Tongue (tissue), 2 donors: ENCODE results near the gene ZFHX2. TPM values are rescaled to one million over a fixed set of nuclear protein-coding genes. Genes with fewer than 3 reads are reported as not detected.
A peak's percentile ranks its signal among the peaks of the same experiment; 100 is the strongest.
"Not testable (repeated sequence)": the region's sequence is repeated elsewhere in the genome, so short reads cannot be mapped to it uniquely, and the experiment has no call there.

ENCODE experiments used
- DNase-seq: peaks from one replicate; pipeline ENCODE4 v3.0.0-alpha.2; 2015
- total RNA-seq: library from RNA; depleted of rRNA; stranded (reverse); fragments of >200 nt; gene quantifications from one replicate; pipeline ENCODE4 v1.2.3, GENCODE V29; 2014

ZFHX2 gene
- total RNA-seq, 1 donor from 2014 or later = 0.31 TPM

GRCh38 chr14:23539248-23540140, 12.1 kb downstream of the ZFHX2 start:
- DNase-seq = peak; percentile 68

DNA sequence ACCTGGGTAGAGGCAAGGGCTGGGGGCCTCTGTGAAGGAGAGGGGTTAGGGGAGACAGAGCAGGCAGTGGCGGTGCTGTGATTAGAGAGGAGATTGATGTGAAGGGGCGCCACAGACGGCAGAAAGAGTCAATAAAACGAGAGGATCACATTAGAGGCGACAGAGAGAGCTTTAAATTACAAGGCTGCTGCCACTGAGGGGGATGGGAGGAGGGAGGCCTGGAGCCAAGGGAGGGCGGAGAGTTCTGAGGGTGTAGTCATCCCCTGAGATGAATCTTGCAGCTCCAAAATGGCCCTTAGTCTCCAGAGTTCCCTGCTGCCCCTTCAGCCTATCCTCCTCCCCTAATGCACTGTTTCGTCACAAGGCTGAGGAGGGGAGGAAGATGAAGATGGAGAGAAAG, 12.8 kb downstream of the ZFHX2 start:
- DNase-seq = no peak

DNA sequence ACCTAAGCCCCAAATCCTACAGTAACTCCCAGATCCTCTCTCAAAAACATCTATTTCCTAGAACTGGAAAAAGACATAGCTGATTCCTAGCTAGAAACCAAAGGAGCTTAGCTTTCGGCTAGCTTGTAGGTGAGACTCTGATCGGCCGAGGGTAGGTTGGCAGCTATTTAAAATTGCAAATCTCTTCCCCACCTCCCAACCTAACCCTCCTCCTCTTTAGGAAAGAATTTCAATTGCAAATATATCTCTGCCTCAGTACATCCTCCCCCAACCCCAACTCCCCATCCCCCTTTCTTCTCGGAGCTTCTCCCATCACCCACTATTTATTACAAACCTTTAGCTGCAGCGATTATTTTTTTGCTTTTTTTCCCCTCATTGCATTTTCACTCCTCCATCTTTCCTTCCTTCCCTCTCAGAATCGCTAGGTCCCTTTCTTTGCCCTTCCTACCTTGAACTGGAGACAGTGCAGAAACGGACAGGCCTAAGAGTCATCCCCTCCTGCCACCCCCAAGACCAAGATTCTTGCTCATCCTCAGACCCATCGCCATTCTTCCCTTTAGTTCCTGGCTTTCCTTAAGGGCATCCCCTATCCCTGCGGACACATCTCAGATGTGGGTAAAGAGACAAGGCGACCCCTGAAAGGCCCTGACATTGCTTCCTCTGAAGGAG, 13.4 kb downstream of the ZFHX2 start:
- DNase-seq = no peak

DNA sequence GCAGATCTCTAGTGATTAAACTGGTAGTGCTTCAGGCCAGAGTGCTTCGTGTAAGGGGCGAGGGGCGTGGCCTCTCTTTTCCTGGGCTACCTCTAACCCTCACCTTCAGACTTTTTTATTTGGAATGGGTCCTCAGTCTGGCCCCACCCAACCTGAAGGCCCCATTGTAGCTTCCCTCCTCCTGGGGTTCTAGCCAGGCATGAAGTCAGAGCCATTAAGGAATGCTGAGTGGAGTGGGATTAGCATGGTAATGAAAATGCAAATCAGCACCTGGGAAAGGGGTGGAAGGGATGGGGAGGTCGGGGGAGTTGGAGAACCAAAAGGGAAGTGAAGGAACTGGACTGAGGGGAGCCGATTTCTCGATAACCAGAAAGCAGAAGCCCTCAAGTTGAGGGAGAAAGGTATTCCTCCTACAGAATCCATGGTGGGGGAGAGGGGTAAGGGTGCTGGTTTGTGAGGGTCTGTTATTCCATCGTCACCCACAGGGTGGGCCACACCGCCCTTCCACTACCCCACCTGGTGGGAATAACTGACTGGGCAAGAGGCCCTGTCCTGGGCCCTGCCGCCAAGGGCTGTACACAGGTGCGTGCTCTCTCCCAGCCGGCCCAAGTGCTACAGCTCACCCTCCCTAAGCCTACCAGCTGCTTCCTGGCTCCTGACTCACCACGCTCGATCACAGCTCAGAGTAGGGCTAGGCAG, 14.1 kb downstream of the ZFHX2 start:
- DNase-seq = no peak

DNA sequence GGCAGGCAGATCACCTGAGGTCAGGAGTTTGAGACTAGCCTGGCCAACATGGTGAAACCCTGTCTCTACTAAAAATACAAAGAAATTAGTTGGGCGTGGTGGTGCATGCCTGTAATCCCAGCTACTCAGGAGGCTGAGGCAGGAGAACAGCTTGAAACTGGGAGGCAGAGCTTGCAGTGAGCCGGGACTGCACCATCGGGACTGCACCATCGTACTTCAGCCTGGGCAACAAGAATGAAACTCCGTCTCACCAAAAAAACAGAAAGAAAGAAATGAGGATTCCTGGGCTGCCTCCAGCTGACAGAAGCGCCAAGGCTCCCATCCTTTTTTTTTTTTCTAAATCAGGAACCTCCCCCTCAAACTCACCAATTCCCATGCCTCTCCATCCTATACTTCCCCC, 14.7 kb downstream of the ZFHX2 start:
- DNase-seq = not testable (repeated sequence)

DNA sequence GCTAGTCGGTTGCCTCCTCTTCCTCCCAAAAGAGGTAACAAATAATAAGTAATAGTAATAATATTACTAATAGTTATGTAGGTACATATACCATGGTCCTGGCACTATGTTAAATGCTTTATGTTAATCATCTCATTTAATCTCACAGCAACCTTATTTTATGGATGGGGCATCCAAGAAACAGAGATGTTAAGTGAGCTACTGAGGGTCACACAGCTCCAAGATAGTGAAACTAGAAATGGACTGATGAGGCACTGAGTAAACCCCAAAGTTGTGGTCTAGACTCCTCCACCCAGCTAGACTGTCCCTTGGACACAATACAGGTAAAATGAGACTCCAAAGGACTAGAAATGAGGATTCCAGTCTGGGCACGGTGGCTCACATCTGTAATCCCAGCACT, 15.1 kb downstream of the ZFHX2 start:
- DNase-seq = no peak

GRCh38 chr14:23535943-23536342, 15.6 kb downstream of the ZFHX2 start:
- DNase-seq = no peak

- DNase-seq = no peak
These were observed 17.7 kb downstream of the ZFHX2 start for GRCh38 chr14:23533652-23534435.

DNA sequence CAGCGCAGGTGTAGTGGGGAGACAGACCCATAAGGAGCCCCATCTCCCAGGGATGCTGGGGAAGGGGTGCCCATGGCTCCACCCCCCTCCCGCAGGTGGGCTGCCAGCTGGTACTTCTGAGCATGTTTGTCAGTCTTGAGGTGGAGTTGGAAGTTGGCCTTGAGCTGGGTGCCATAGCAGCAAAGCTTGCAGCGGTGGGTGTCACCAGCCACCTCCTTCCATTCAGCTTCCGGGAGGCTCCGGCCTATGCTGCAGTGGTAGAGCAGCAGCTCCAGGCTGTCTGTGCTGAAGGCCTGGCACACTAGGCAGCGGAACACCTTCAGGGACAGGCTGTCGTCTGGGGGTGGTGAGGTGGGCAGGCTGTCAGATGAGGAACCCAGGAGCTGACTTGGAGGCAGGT, 18.9 kb downstream of the ZFHX2 start:
- no peak for DNase-seq

DNA sequence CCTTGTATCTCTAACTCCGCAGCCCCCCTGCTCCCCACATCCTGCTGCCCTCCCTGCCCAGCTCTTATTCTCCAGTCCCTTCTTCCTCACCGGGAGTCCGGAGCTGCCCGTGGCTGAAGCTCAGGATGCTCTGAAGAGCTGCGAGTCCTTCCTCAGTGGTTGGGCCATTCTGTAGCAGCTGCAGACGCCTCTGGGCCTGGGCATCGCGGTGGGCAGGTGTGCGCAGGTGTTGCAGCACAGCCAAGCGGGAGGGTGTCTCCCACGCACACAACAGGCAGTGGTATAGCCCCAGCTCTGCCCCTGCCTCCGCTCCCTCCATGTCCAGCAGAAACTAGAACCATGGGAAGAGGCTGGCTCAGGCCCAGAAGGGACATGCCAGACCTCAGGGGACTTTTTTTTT, 20.2 kb downstream of the ZFHX2 start:
- DNase-seq = no peak

GRCh38 chr14:23530375-23531055, 21.1 kb downstream of the ZFHX2 start:
- DNase-seq = no peak

- DNase-seq = no peak
These were observed 22.5 kb downstream of the ZFHX2 start for GRCh38 chr14:23529016-23529415.

- DNase-seq = no peak
These were observed 23.0 kb downstream of the ZFHX2 start for GRCh38 chr14:23528555-23528954.

- peak; percentile 25 for DNase-seq
These were observed 26.0 kb downstream of the ZFHX2 start for GRCh38 chr14:23525611-23526010.

GRCh38 chr14:23524954-23525353, 26.6 kb downstream of the ZFHX2 start:
- no peak for DNase-seq

DNA sequence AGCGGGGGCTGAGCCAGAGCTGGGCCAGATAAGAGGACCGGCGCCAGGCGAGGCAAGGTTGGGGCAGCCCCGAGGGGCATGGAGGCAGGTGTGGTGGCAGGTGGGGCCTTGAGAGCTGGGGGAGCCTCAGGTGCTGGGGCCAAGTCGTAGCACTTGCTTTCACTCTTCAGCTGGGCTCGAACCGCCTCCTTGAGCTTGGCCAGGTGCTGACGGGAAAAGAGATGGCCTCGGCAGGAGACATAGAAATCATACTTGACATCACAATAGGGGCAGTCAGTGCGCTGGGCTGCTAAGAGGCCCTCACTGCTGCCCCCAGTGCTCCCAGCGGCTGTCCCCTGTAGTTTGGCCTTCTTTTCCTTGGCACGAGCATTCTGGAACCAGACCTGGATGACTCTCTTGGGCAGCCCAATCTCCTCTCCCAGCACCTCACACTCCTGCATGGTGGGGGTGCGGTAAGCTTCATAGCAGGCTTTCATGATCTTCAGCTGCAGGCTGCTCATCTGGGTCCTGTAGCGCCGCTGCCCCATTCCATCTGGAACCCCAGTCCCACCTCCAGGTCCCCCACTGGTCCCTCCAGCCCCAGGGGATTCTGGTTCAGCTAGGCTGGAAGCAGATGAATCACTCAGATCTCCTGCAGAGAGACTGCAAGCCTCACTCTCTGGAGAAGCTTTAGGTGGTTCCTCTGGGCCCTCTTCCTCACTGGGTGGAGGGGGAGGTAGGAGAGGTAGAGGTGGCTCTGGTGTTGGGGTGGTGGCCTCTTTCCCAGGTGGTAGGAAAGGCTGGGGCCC, 28.1 kb downstream of the ZFHX2 start:
- DNase-seq = no peak

DNA sequence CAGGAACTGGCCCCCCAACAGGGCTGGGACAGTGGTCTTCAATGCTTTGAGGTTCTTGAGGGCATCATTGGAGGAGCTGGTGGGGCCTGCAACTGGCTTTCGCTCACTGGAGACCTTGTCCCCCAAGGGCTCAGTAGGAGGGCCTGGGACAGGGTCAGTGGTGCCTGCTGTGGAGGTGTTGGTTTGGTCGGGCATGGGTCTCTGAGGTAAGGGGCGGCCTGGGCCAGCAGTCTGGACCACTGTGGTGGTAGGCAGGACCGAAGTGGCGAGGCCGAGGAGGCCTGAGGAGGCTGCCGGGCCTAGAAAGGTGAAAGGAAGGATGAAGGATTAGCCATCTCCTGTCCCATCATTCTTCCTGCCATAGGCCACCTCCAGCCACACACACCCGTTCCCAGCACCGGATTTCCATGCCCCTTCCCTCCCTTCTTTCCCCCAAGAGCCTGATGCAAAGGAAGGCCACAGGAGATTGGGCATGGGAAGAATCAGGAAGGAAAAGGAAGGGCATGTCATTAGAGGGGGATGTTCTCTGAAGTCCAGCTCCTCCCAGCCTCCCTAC, 28.8 kb downstream of the ZFHX2 start:
- no peak for DNase-seq

DNA sequence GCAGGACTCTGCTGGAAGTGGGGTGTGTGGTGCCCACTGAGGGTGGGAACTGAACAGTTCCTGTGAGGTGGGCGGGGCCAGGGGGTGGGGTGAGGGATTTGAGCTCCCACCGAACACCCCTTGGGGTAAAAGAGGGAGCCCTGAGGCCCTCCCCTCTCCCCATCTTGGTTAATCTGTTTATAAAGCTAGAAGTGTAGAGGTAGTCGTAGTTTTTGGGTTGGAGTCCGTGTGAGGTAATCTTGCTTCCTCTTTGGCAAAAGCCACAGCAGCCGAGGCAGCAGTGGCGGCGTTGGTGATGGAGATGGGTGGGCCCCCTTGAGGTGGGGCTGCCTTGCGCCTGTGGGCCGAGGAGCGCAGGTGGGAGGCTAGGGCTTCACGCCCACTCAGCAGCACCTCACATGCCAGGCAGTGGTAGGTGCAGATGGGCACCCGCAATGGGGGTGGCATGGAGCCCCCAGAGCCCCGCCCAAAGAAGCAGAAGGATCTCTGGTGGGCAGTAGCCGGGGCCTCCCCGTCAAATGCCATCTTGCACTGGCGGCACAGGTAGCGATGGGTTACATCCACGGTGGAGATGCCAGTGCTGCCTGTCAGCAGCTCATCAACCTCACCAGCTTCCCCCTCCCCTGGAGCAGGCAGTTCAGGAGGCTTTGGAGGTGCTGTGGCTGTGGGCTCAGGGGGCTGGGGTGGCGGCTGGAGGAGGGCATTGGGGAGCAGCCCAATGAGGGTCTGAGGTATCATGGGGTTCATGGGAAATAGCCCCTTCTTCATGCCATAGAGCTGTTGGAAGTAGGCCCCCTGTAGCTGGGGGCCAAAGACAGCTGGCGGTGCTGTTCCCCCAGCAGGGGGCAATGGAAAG, 29.6 kb downstream of the ZFHX2 start:
- DNase-seq = no peak

GRCh38 chr14:23520899-23521533, 30.5 kb downstream of the ZFHX2 start:
- no peak for DNase-seq
